CD4-positive, alpha-beta T cell (primary cell): ENCODE measurements around the gene RBMS3. TPM values are rescaled to one million over a fixed set of nuclear protein-coding genes. Genes with fewer than 3 reads are reported as not detected.

ENCODE experiments used
- ATAC-seq: fragments of 200-7000 bp; cut with Tn5 transposase; one replicate; pipeline ENCODE4 v1.10.0; 2022; ENCODE audit warnings: mild to moderate bottlenecking; ENCODE audit not compliant: poor library complexity
- CTCF ChIA-PET: fragments of 350-600 bp; sonication (Branson Sonifier 250); formaldehyde crosslinking; loops from one replicate; lab custom pipeline; 2021; ENCODE audit warnings: antibody characterized with exemption, inconsistent platforms; lab: Charles Lee
- POLR2A ChIA-PET: fragments of 350-600 bp; sonication (Branson Sonifier 250); formaldehyde crosslinking; loops from one replicate; lab custom pipeline; 2021; ENCODE audit warnings: antibody characterized with exemption, inconsistent platforms; lab: Charles Lee
- DNase-seq, 14 experiments: peaks; one replicate each; pipeline ENCODE4 v3.0.0-alpha.2; 2013 to 2020; ENCODE audit warnings: mixed read lengths in 2 of 14
- H3K27ac ChIP-seq, 2 donors: one replicate each; pipeline versions ENCODE4 v1.5.1 to v1.7.0; 2013; ENCODE audit warnings: low read length in 2 of 2, low read depth in 1 of 2, mild to moderate bottlenecking in 1 of 2
- H3K27me3 ChIP-seq, 2 experiments: 1 replicate in 1 of 2; 2 replicates in 1 of 2; pipeline versions ENCODE4 v1.6.1 to v1.7.0; 2013; ENCODE audit warnings: low read length in 2 of 2, control low read depth in 1 of 2, mild to moderate bottlenecking in 1 of 2, moderate library complexity in 1 of 2; ENCODE audit not compliant: insufficient read depth in 2 of 2, control insufficient read depth in 1 of 2
- H3K36me3 ChIP-seq: one replicate; pipeline ENCODE4 v1.6.1; 2013; ENCODE audit warnings: low read length, control low read depth; ENCODE audit not compliant: insufficient read depth
- H3K4me1 ChIP-seq: one replicate; pipeline ENCODE4 v1.6.1; 2013; ENCODE audit warnings: low read length, control low read depth; ENCODE audit not compliant: insufficient read depth
- H3K4me3 ChIP-seq: one replicate; pipeline ENCODE4 v1.5.1; 2013; ENCODE audit warnings: mild to moderate bottlenecking, low read length, moderate library complexity
- H3K9me3 ChIP-seq, 2 experiments: 1 replicate in 1 of 2; 2 replicates in 1 of 2; pipeline versions ENCODE4 v1.6.1 to v1.7.0; 2013; ENCODE audit warnings: low read length in 2 of 2, mild to moderate bottlenecking in 2 of 2, control low read depth in 1 of 2, moderate library complexity in 1 of 2; ENCODE audit not compliant: control insufficient read depth in 1 of 2, insufficient read depth in 1 of 2
- H3K27ac Mint-ChIP-seq: one replicate; pipeline ENCODE4 v1.8.0; 2020; ENCODE audit warnings: mixed read lengths
- H3K27me3 Mint-ChIP-seq: one replicate; pipeline ENCODE4 v1.8.0; 2021; ENCODE audit warnings: mixed read lengths
- H3K36me3 Mint-ChIP-seq: one replicate; pipeline ENCODE4 v1.8.0; 2021; ENCODE audit warnings: low read depth, mixed read lengths
- H3K4me1 Mint-ChIP-seq: one replicate; pipeline ENCODE4 v1.8.0; 2021; ENCODE audit warnings: low read depth, mixed read lengths
- H3K4me3 Mint-ChIP-seq: one replicate; pipeline ENCODE4 v1.8.0; 2020; ENCODE audit warnings: mild to moderate bottlenecking, mixed read lengths
- H3K9me3 Mint-ChIP-seq: one replicate; pipeline ENCODE4 v1.8.0; 2020; ENCODE audit warnings: mixed read lengths
- CTCF ChIP-seq: fragments of 200-600 bp; IDR thresholded peaks from one replicate; pipeline ENCODE4 v1.8.0; 2022; ENCODE audit warnings: antibody characterized with exemption, mild to moderate bottlenecking
- intact Hi-C, 2 experiments: fragments of 100-400 bp; cut with DNase I in 1 of 2; cut with micrococcal nuclease in 1 of 2; formaldehyde crosslinking; loops; one replicate each; pipeline versions ENCODE4 v1.15.1 to v1.9.0; 2023 to 2025; cut with DNase I, micrococcal nuclease
- total RNA-seq, 174 experiments: library from RNA in 2 of 174; stranded (reverse) in 2 of 174; gene quantifications; one replicate each; pipeline ENCODE4 v1.2.3 and lab custom pipeline; 2021 to 2026

RBMS3 gene
- total RNA-seq, 2 experiments from 2014 or later: 1.6 to 1.7 TPM

- Mint-ChIP-seq H3K4me3 (no peak overlapping the region), H3K27ac (no peak overlapping the region), H3K27me3 (no peaks in the 10 kb centered on the region), H3K9me3 (no peaks in the 10 kb centered on the region), H3K36me3 (no peaks in the 10 kb centered on the region), H3K4me1 (peaks cover 3% of the 10 kb centered on the region)
- no peaks in the 10 kb centered on the region for H3K36me3 ChIP-seq
- intact Hi-C loops: no loop called here
- no peak for DNase-seq
- H3K4me3 ChIP-seq: no peak overlapping the region
- ChIA-PET CTCF (no interaction called here), POLR2A (no interaction called here)
- H3K4me1 ChIP-seq: no peaks in the 10 kb centered on the region
- H3K27me3 ChIP-seq: no peaks in the 10 kb centered on the region
- TF ChIP-seq CTCF: no peak
- ATAC-seq: no peak
- H3K27ac ChIP-seq: no peak overlapping the region
- H3K9me3 ChIP-seq: no peaks in the 10 kb centered on the region
Measured at GRCh38 chr3:29275309-29275708, 5.6 kb upstream of the RBMS3 start.

GRCh38 chr3:29277249-29277648 is 3.6 kb upstream of the RBMS3 start:
- ChIA-PET CTCF (no interaction called here), POLR2A (no interaction called here)
- DNase-seq (no peak), ATAC-seq (no peak)
- Histone ChIP-seq H3K36me3 (no peaks in the 10 kb centered on the region), H3K4me3 (no peak overlapping the region), H3K4me1 (peaks cover 10% of the 10 kb centered on the region), H3K27ac (no peak overlapping the region), H3K9me3 (no peaks in the 10 kb centered on the region), H3K27me3 (no peaks in the 10 kb centered on the region)
- Mint-ChIP-seq H3K9me3 (no peaks in the 10 kb centered on the region), H3K27ac (no peak overlapping the region), H3K36me3 (no peaks in the 10 kb centered on the region), H3K27me3 (peaks cover under 1% of the 10 kb centered on the region), H3K4me3 (no peak overlapping the region), H3K4me1 (peaks cover 21% of the 10 kb centered on the region)
- intact Hi-C loops: no loop called here
- no peak for TF ChIP-seq CTCF

GRCh38 chr3:29279286-29279685 is 1.6 kb upstream of the RBMS3 start:
- Histone ChIP-seq H3K27me3 (no peaks in the 10 kb centered on the region), H3K4me1 (peaks cover 10% of the 10 kb centered on the region), H3K36me3 (no peaks in the 10 kb centered on the region), H3K9me3 (no peaks in the 10 kb centered on the region), H3K27ac (no peak overlapping the region), H3K4me3 (no peak overlapping the region)
- ATAC-seq (no peak), DNase-seq (no peak)
- Mint-ChIP-seq H3K36me3 (no peaks in the 10 kb centered on the region), H3K4me1 (peaks cover 28% of the 10 kb centered on the region), H3K4me3 (no peak overlapping the region), H3K27me3 (peaks cover 10% of the 10 kb centered on the region), H3K9me3 (no peaks in the 10 kb centered on the region), H3K27ac (no peak overlapping the region)
- TF ChIP-seq CTCF: no peak
- ChIA-PET POLR2A (no interaction called here), CTCF (no interaction called here)
- intact Hi-C loops: no loop called here
